A549 (cell line): ENCODE results near the gene MORN1. TPM values are rescaled to one million over a fixed set of nuclear protein-coding genes. Genes with fewer than 3 reads are reported as not detected.
A peak's percentile ranks its signal among the peaks of the same experiment; 100 is the strongest.

ENCODE experiments used
- ATAC-seq, 2 experiments: fragments of 200-7000 bp in 1 of 2; fragments of >200 bp in 1 of 2; cut with Nextera tagmentation in 1 of 2; cut with Tn5 transposase in 1 of 2; 3 replicates each; pipeline versions ENCODE4 v1.8.0 to v1.9.1; 2018 to 2020; ENCODE audit warnings: mild to moderate bottlenecking in 1 of 2, moderate library complexity in 1 of 2
- CTCF ChIA-PET: fragments of 300-600 bp; sonication (Branson Sonifier 250); formaldehyde crosslinking; extraction: SDS; loops from one replicate; lab custom pipeline; 2021; ENCODE audit warnings: antibody characterized with exemption, inconsistent platforms; lab: Yijun Ruan, JAX
- POLR2A ChIA-PET: fragments of 350-600 bp; formaldehyde crosslinking; extraction: SDS; loops from one replicate; lab custom pipeline; 2021; ENCODE audit warnings: antibody characterized with exemption, inconsistent platforms; lab: Yijun Ruan, JAX
- DNase-seq, 2 experiments: peaks; one replicate each; pipeline versions ENCODE4 v3.0.0 to v3.0.0-alpha.2; 2011 to 2016; ENCODE audit warnings: low read depth in 1 of 2, low spot score in 1 of 2
- FAIRE-seq: peaks from 2 replicates; lab custom pipeline; 2011; peaks lifted over from hg19 to GRCh38; lab: Jason Lieb, UNC
- H3K27ac ChIP-seq, 2 experiments: fragments of >200 bp; sonication (Bioruptor Twin); formaldehyde crosslinking; 3 replicates each; pipeline ENCODE4 v1.5.1; 2016 to 2017
- H3K4me1 ChIP-seq: fragments of >200 bp; sonication (Bioruptor Twin); formaldehyde crosslinking; 3 replicates; pipeline ENCODE4 v1.6.1; 2016
- H3K4me2 ChIP-seq: fragments of >200 bp; sonication (Bioruptor Twin); formaldehyde crosslinking; 3 replicates; pipeline ENCODE4 v1.6.1; 2016
- H3K4me3 ChIP-seq: fragments of >200 bp; sonication (Bioruptor Twin); formaldehyde crosslinking; 3 replicates; pipeline ENCODE4 v1.5.1; 2016
- H3K9me3 ChIP-seq: fragments of >200 bp; sonication (Bioruptor Twin); formaldehyde crosslinking; 3 replicates; pipeline ENCODE4 v1.6.1; 2016
- BCL3 ChIP-seq: fragments of >200 bp; sonication (Bioruptor Twin); formaldehyde crosslinking; IDR thresholded peaks from 3 replicates; pipeline ENCODE4 v1.6.1; 2016
- CBX2 ChIP-seq: fragments of 200-600 bp; sonication (generic); IDR thresholded peaks from 2 replicates; pipeline ENCODE4 v1.6.1; 2016; ENCODE audit warnings: low read depth, mild to moderate bottlenecking, borderline replicate concordance
- CBX8 ChIP-seq: fragments of 200-600 bp; sonication (generic); IDR thresholded peaks from 2 replicates; pipeline ENCODE4 v1.6.1; 2016
- CHD2 ChIP-seq: fragments of 150-350 bp; IDR thresholded peaks from 2 replicates; pipeline ENCODE4 v1.6.1; 2014; ENCODE audit warnings: low read length; ENCODE audit not compliant: partially characterized antibody
- CHD4 ChIP-seq: fragments of 200-600 bp; sonication (generic); IDR thresholded peaks from 2 replicates; pipeline ENCODE4 v1.6.1; 2016; ENCODE audit warnings: antibody characterized with exemption, mild to moderate bottlenecking, borderline replicate concordance
- E2F6 ChIP-seq: IDR thresholded peaks from 2 replicates; pipeline ENCODE4 v1.6.1; 2012; ENCODE audit warnings: low read depth, borderline replicate concordance
- EHMT2 ChIP-seq: fragments of 200-600 bp; sonication (generic); IDR thresholded peaks from 2 replicates; pipeline ENCODE4 v1.6.1; 2016; ENCODE audit warnings: antibody characterized with exemption, low read depth, mild to moderate bottlenecking, moderate library complexity
- EP300 ChIP-seq, 2 experiments: fragments of >200 bp; sonication (Bioruptor Twin); formaldehyde crosslinking; IDR thresholded peaks; 2 replicates in 1 of 2; 3 replicates in 1 of 2; pipeline ENCODE4 v1.6.1; 2016 to 2017
- FOSB ChIP-seq: fragments of 250-450 bp; sonication (Bioruptor Pico); IDR thresholded peaks from 2 replicates; pipeline ENCODE4 v1.5.0; 2020; ENCODE audit warnings: mild to moderate bottlenecking, moderate library complexity
- FOXS1 ChIP-seq: fragments of 250-450 bp; sonication (Bioruptor Pico); IDR thresholded peaks from 2 replicates; pipeline ENCODE4 v1.5.0; 2020; ENCODE audit warnings: mild to moderate bottlenecking, moderate library complexity
- HDAC2 ChIP-seq: fragments of 200-600 bp; sonication (generic); IDR thresholded peaks from 2 replicates; pipeline ENCODE4 v1.6.1; 2016
- HOXB13 ChIP-seq: fragments of 250-450 bp; sonication (Bioruptor Pico); IDR thresholded peaks from 2 replicates; pipeline ENCODE4 v1.5.0; 2020; ENCODE audit warnings: low read depth, mild to moderate bottlenecking, moderate library complexity
- HOXB5 ChIP-seq: fragments of 250-450 bp; sonication (Bioruptor Pico); IDR thresholded peaks from 2 replicates; pipeline ENCODE4 v1.5.0; 2020; ENCODE audit warnings: mild to moderate bottlenecking, moderate library complexity
- JUN ChIP-seq, 2 experiments: fragments of >200 bp; sonication (Bioruptor Twin); formaldehyde crosslinking; IDR thresholded peaks; 2 replicates in 1 of 2; 3 replicates in 1 of 2; pipeline ENCODE4 v1.6.1; 2016 to 2017
- KDM1A ChIP-seq: fragments of 200-600 bp; sonication (generic); IDR thresholded peaks from 2 replicates; pipeline ENCODE4 v1.6.1; 2016; ENCODE audit warnings: low read depth, mild to moderate bottlenecking
- KDM5A ChIP-seq: fragments of 200-600 bp; sonication (generic); IDR thresholded peaks from 2 replicates; pipeline ENCODE4 v1.6.1; 2016; ENCODE audit warnings: antibody characterized with exemption, mild to moderate bottlenecking
- MAZ ChIP-seq: fragments of 150-350 bp; IDR thresholded peaks from 2 replicates; pipeline ENCODE4 v1.6.1; 2014; ENCODE audit warnings: antibody characterized with exemption, low read depth, low read length, borderline replicate concordance
- MYC ChIP-seq: IDR thresholded peaks from 2 replicates; pipeline ENCODE4 v1.6.1; 2012; ENCODE audit warnings: mild to moderate bottlenecking, inconsistent platforms, low read length, improper control_type of control experiment, borderline replicate concordance
- NFE2L2 ChIP-seq: fragments of 150-350 bp; conservative IDR thresholded peaks from 2 replicates; pipeline ENCODE4 v1.6.1; 2014; ENCODE audit warnings: low read length
- NR3C1 ChIP-seq: fragments of >200 bp; sonication (Bioruptor Twin); formaldehyde crosslinking; IDR thresholded peaks from 3 replicates; pipeline ENCODE4 v1.6.1; 2017
- PBX3 ChIP-seq: IDR thresholded peaks from 2 replicates; pipeline ENCODE4 v1.6.1; 2012
- PHF8 ChIP-seq: fragments of 200-600 bp; sonication (generic); IDR thresholded peaks from 2 replicates; pipeline ENCODE4 v1.6.1; 2016; ENCODE audit warnings: low read depth, mild to moderate bottlenecking, antibody characterized with exemption, moderate library complexity, borderline replicate concordance
- POLR2AphosphoS2 ChIP-seq: conservative IDR thresholded peaks from 2 replicates; pipeline ENCODE4 v1.6.1; 2012; ENCODE audit warnings: low read length, improper control_type of control experiment, inconsistent platforms
- RAD21 ChIP-seq, 2 experiments: fragments of >200 bp in 1 of 2; sonication (Bioruptor Twin) in 1 of 2; formaldehyde crosslinking in 1 of 2; IDR thresholded peaks in 1 of 2; conservative IDR thresholded peaks in 1 of 2; 2 replicates in 1 of 2; 3 replicates in 1 of 2; pipeline ENCODE4 v1.6.1; 2012 to 2018; ENCODE audit warnings: inconsistent platforms in 1 of 2
- RNF2 ChIP-seq: fragments of 200-600 bp; sonication (generic); IDR thresholded peaks from 2 replicates; pipeline ENCODE4 v1.6.1; 2016; ENCODE audit warnings: low read depth, mild to moderate bottlenecking, antibody characterized with exemption, moderate library complexity, borderline replicate concordance
- SMC3 ChIP-seq: fragments of >200 bp; sonication (Bioruptor Twin); formaldehyde crosslinking; IDR thresholded peaks from 3 replicates; pipeline ENCODE4 v1.6.1; 2018; ENCODE audit warnings: inconsistent platforms
- SREBF2 ChIP-seq: fragments of 450-650 bp; IDR thresholded peaks from 2 replicates; pipeline ENCODE4 v1.6.1; 2014; ENCODE audit warnings: mild to moderate bottlenecking, moderate library complexity
- ZC3H11A ChIP-seq: fragments of 450-650 bp; IDR thresholded peaks from 2 replicates; pipeline ENCODE4 v1.6.1; 2014; ENCODE audit warnings: antibody characterized with exemption, mild to moderate bottlenecking
- ZSCAN20 ChIP-seq: fragments of 250-450 bp; sonication (Bioruptor Pico); IDR thresholded peaks from 2 replicates; pipeline ENCODE4 v1.8.0; 2022; ENCODE audit warnings: mild to moderate bottlenecking, moderate library complexity
- WGBS: methylation state at CpG from one replicate; pipeline ENCODE4 v1.1.6; 2017; ENCODE audit errors: missing lambda C conversion rate; 5-methylcytosine and 5-hydroxymethylcytosine counted together
- polyA plus RNA-seq, 4 experiments: library from polyadenylated mRNA; depleted of rRNA in 3 of 4; stranded (reverse); fragments of >200 nt; fragmentation: RNase III in 1 of 4; extraction: RNeasy Plus Mini Kit Qiagen cat#74134 plus additional on column Dnase treatment in 1 of 4; gene quantifications; 2 replicates in 3 of 4; 3 replicates in 1 of 4; pipeline ENCODE4 v1.2.3, GENCODE V29; 2011 to 2017
- TF ChIP-seq, protein P1 (sequence below): fragments of >200 bp; sonication (Bioruptor Twin); formaldehyde crosslinking; IDR thresholded peaks from 2 replicates; pipeline ENCODE4 v1.6.1; 2016

MORN1 gene
- polyA plus RNA-seq, 2 of the 4 experiments (the other 2 are of a cell fraction) = 6.9 to 8.9 TPM

DNA sequence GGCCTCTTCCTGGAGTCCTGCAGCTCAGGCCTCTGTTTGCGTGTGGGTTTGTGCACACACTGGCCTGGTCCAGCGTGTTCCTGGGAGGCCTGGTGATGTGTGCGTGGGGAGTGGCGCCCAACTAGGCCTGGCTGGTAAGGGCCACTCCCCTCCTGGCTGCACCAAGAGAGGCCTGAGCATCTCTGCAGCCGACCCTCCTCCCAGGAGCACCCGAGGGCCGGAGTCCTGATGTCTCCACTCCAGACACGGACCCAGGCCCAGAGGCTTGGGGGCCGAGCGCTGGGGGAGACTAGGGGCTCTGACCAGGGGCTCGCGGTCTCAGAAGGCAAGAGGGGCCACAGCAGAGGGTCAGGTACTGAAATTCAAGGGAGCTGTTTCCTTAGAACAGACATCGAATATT is 33.3 kb downstream of the MORN1 start:
- no peak for DNase-seq
- H3K4me1 ChIP-seq = no peaks in the 10 kb centered on the region
- FAIRE-seq = no peak
- TF ChIP-seq POLR2AphosphoS2 (no peak), EHMT2 (no peak), HOXB13 (CRISPR knock-in tag) (no peak), KDM5A (no peak), NFE2L2 (no peak), PHF8 (no peak), RNF2 (no peak), CHD2 (no peak), EP300 (IDR thresholded peaks at IDR 0.05) (no peak), CHD4 (no peak), JUN (IDR thresholded peaks at IDR 0.05) (no peak), E2F6 (no peak), HOXB5 (CRISPR knock-in tag) (no peak), FOSB (CRISPR knock-in tag) (no peak), CBX8 (no peak), SMC3 (no peak), PBX3 (no peak)
- no peak for ATAC-seq
- POLR2A ChIA-PET = no interaction called here
- H3K27ac ChIP-seq = no peak overlapping the region
- no peak overlapping the region for H3K4me2 ChIP-seq
- CTCF ChIA-PET = interaction anchor here (1.2 to 1.4 kb wide), 2 partner anchors 23 to 39 kb away, joined by 3 read pairs; no protein-coding TSS in a partner anchor
- no peak overlapping the region for H3K4me3 ChIP-seq
- H3K9me3 ChIP-seq = no peaks in the 10 kb centered on the region; the same call in 2 of the 3 replicates
- WGBS = 84% methylated on average over 10 of the region's 13 CpGs

- DNase-seq = no peak
- Histone ChIP-seq H3K9me3 (no peaks in the 10 kb centered on the region), H3K4me2 (no peak overlapping the region), H3K27ac (no peak overlapping the region), H3K4me3 (no peak overlapping the region), H3K4me1 (no peaks in the 10 kb centered on the region)
- POLR2A ChIA-PET = interaction anchor here (0.7 kb wide), 1 partner anchor 12 kb away, joined by 5 read pairs; no protein-coding TSS in a partner anchor
- ATAC-seq = 0 out of 6 replicates have a peak, but pooled peaks of 1 of the 2 experiments have one; percentile 17
- WGBS = 77% methylated on average over 23 of the region's 37 CpGs
- no peak for FAIRE-seq
- CTCF ChIA-PET = interaction anchor here (1.1 to 1.6 kb wide), 3 partner anchors 11 to 38 kb away, joined by 3 to 5 read pairs (median 3); no protein-coding TSS in a partner anchor
- TF ChIP-seq NR3C1 (no peak), CHD4 (no peak), HDAC2 (no peak), JUN (IDR thresholded peaks at IDR 0.05) (no peak), MYC (no peak), RAD21 (conservative IDR thresholded peaks at IDR 0.05 in 1 of 2, IDR thresholded peaks at IDR 0.05 in 1 of 2) (no peak), MAZ (no peak), CBX2 (no peak), FOXS1 (CRISPR knock-in tag) (no peak), ZC3H11A (no peak), ZSCAN20 (CRISPR knock-in tag) (no peak), PBX3 (no peak), E2F6 (no peak), SREBF2 (no peak), BCL3 (no peak), RNF2 (no peak), KDM1A (no peak), SMC3 (no peak)
- TF ChIP-seq, protein P1, sequence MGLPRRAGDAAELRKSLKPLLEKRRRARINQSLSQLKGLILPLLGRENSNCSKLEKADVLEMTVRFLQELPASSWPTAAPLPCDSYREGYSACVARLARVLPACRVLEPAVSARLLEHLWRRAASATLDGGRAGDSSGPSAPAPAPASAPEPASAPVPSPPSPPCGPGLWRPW = no peak
- TF ChIP-seq, all 56 proteins: peak for 0
Measured at GRCh38 chr1:2356911-2357845, 34.2 kb downstream of the MORN1 start.
